Astrocyte of the spinal cord (primary cell): Measurements from ENCODE around the gene RMND5A.

Experiments used
- DNase-seq: peaks from one replicate; pipeline ENCODE4 v3.0.0; 2011; ENCODE audit warnings: low read depth, low spot score
- H3K4me3 ChIP-seq: 2 replicates; pipeline ENCODE4 v1.5.1; 2011; ENCODE audit warnings: low read depth, mild to moderate bottlenecking, low read length, moderate library complexity
- CTCF ChIP-seq: IDR thresholded peaks from 2 replicates; pipeline ENCODE4 v1.5.1; 2012; ENCODE audit warnings: low read depth, mild to moderate bottlenecking, low read length, inconsistent platforms
- in situ Hi-C: cut with HindIII; loops from 2 replicates; pipeline ENCODE4 v1.10.0; 2017; ENCODE audit warnings: low sequenced_read_pairs

Gene RMND5A

GRCh38 chr2:86808315-86809161 lies 88.4 kb downstream of the RMND5A start:
- DNase-seq: peak; percentile 70
- peak; percentile 82 for TF ChIP-seq CTCF
- H3K4me3 ChIP-seq: peak overlapping the region; percentile 41
- in situ Hi-C loops: no loop called here

DNA sequence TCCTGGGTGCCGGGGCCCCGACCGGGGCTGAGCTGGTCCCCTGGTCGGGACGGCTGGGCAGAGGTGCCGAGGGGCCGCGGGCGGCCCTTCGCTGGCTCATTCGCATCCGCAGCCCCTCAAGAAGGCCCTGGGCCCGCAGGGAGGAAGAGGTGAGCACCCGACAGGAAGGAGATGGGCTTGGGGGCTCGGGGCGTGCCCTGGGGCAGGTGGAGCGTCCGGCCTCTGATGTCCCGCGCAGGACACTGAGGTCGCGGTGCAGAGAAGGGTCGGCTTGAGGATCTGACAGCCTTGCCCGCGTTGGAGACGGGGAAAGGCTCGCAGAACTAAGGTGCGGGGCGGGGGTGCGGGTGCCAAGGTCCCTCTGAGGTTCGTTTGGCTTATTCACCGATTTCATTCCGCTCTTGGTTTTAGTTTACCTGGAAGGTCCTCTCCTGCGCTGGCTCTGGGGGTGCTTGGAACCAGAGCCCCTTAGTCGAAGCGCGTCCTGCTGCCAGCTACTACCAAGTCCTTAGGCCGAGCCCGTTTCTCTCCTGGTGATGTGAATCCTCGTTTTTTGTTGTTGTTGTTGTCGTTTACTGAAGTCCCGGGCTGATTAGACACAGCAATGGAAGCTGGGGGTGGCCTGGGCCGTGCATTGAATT lies 89.5 kb downstream of the RMND5A start:
- no peak for TF ChIP-seq CTCF
- DNase-seq: no peak
- in situ Hi-C loops: no loop called here
- H3K4me3 ChIP-seq: no peak overlapping the region

DNA sequence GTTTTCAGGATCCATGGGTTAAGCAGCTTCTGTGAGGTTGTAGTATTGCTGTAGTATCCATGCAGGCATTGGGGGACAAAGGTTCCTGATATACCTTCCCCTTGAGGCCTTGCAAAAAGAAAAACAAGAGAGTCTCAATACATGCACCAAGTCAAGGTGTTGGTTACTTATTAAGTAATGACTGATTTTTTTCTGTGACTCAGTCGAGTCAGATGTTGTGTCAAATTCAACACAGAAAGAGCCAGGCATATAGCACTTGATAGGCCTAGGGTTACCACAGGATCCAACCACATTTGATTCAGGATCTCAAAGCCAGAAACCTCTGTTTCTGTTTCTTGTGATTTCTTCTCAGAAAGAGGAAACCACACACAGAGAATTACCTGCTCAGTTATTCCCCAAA lies 95.5 kb downstream of the RMND5A start:
- no peak for DNase-seq
- no peak overlapping the region for H3K4me3 ChIP-seq
- no peak for TF ChIP-seq CTCF
- in situ Hi-C loops: no loop called here

- in situ Hi-C loops: no loop called here
These were observed 98.2 kb downstream of the RMND5A start for GRCh38 chr2:86818114-86818801.

GRCh38 chr2:86818957-86819356 lies 98.9 kb downstream of the RMND5A start:
- in situ Hi-C loops: no loop called here
- DNase-seq: no peak
- TF ChIP-seq CTCF: no peak
- no peak overlapping the region for H3K4me3 ChIP-seq

More at GRCh38 chr2:86818114-86818801, 98.2 kb downstream of the RMND5A start:
- no peak for TF ChIP-seq CTCF
- no peak overlapping the region for H3K4me3 ChIP-seq
- DNase-seq: no peak

DNA sequence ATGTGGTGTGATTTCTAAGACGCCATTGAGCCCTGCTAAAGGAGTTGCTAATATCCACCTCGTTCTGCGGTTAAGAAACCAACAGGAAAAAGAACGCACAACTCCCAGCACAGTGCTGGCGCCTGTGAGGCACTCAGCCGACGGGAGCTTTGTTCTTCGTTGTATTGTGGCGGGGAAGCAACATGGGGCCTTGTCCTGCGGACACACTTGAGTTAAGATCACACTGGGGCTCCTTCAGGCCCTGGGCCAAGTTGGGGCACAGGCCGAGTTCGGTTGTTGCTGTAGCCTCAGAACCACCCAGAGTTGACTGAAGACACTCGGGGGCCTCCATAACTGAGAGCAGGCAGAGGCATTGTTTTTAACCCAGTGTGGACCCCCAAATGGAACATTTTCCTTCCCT lies 101.2 kb downstream of the RMND5A start:
- no peak for TF ChIP-seq CTCF
- no peak overlapping the region for H3K4me3 ChIP-seq
- DNase-seq: no peak
- in situ Hi-C loops: no loop called here
